BLaER1 treated with 17β-estradiol and CSF1 and Interleukin-3, amounts not matched to agents 10 nM and 100 nM (cell line): ENCODE measurements around the gene FARS2.

Experiments
- H3K27ac ChIP-seq, 11 experiments: shearing (Covaris generic); formaldehyde crosslinking; 2 replicates each; pipeline ENCODE4 v1.8.1; 2022
- H3K27me3 ChIP-seq, 11 experiments: shearing (Covaris generic); formaldehyde crosslinking; 2 replicates each; pipeline ENCODE4 v1.8.1; 2022
- H3K36me3 ChIP-seq, 11 experiments: shearing (Covaris generic); formaldehyde crosslinking; 2 replicates each; pipeline ENCODE4 v1.8.1; 2022
- H3K4me1 ChIP-seq, 10 experiments: shearing (Covaris generic); formaldehyde crosslinking; 2 replicates each; pipeline ENCODE4 v1.8.1; 2022
- H3K4me2 ChIP-seq, 11 experiments: shearing (Covaris generic); formaldehyde crosslinking; 2 replicates each; pipeline ENCODE4 v1.8.1; 2022
- H3K4me3 ChIP-seq, 10 experiments: shearing (Covaris generic); formaldehyde crosslinking; 2 replicates each; pipeline ENCODE4 v1.8.1; 2022
- H3K9ac ChIP-seq, 11 experiments: shearing (Covaris generic); formaldehyde crosslinking; 2 replicates each; pipeline ENCODE4 v1.8.1; 2022
- H3K9me3 ChIP-seq, 11 experiments: shearing (Covaris generic); formaldehyde crosslinking; replicated peaks in 1 of 11; 2 replicates each; pipeline ENCODE4 v1.8.1; 2022
- H4K20me1 ChIP-seq, 11 experiments: shearing (Covaris generic); formaldehyde crosslinking; 2 replicates each; pipeline ENCODE4 v1.8.1; 2022
- Cebpa-rat ChIP-seq, 11 experiments: shearing (Covaris generic); IDR thresholded peaks; 2 replicates each; pipeline ENCODE4 v1.8.1; 2022

Gene FARS2

GRCh38 chr6:5749651-5750215 lies 488.4 kb downstream of the FARS2 start:
- Histone ChIP-seq H3K9ac (peak overlapping the region in 9 of 11 experiments; percentile 8 to 78 (median 54); a peak in 13 of 22 replicates), H3K36me3 (peaks cover 6 to 24% (median 15%) of the 10 kb centered on the region in 11 experiments; a peak in 18 of 22 replicates), H3K27me3 (no peaks in the 10 kb centered on the region), H4K20me1 (no peaks in the 10 kb centered on the region), H3K4me1 (peaks cover 30 to 60% (median 48%) of the 10 kb centered on the region in 10 experiments), H3K27ac (peak overlapping the region in 10 of 11 experiments; percentile 24 to 90 (median 69); a peak in 19 of 22 replicates), H3K9me3 (peaks cover 21 to 46% (median 38%) of the 10 kb centered on the region in 11 experiments), H3K4me2 (peak overlapping the region; percentile 63 to 87 (median 82)), H3K4me3 (no peak overlapping the region; a peak in 1 of 20 replicates)
- peak in 5 of 11 experiments; percentile 12 to 90 (median 75); a peak in 8 of 22 replicates for TF ChIP-seq Cebpa-rat (IDR thresholded peaks at IDR 0.05)

- peaks cover 8 to 30% (median 17%) of the 10 kb centered on the region in 11 experiments; a peak in 18 of 22 replicates for H3K36me3 ChIP-seq
- no peak overlapping the region for H3K4me3 ChIP-seq
- H3K9ac ChIP-seq: peak overlapping the region in 2 of 11 experiments; percentile 8 to 38; a peak in 2 of 22 replicates
- peaks cover 30 to 67% (median 61%) of the 10 kb centered on the region in 10 experiments for H3K4me1 ChIP-seq
- no peaks in the 10 kb centered on the region for H4K20me1 ChIP-seq
- peaks cover 41 to 60% (median 52%) of the 10 kb centered on the region in 11 experiments for H3K9me3 ChIP-seq
- H3K27ac ChIP-seq: peak overlapping the region in 7 of 11 experiments; percentile 5 to 90 (median 86); a peak in 12 of 22 replicates
- no peak for TF ChIP-seq Cebpa-rat (IDR thresholded peaks at IDR 0.05)
- peak overlapping the region in 10 of 11 experiments; percentile 17 to 86 (median 80); a peak in 17 of 22 replicates for H3K4me2 ChIP-seq
- H3K27me3 ChIP-seq: no peaks in the 10 kb centered on the region
These were observed 490.4 kb downstream of the FARS2 start for GRCh38 chr6:5751525-5752390.

- Histone ChIP-seq H3K36me3 (peaks cover 8 to 30% (median 17%) of the 10 kb centered on the region in 11 experiments; a peak in 18 of 22 replicates), H3K27ac (peak overlapping the region in 8 of 11 experiments; percentile 5 to 90 (median 70); a peak in 14 of 22 replicates), H3K9ac (peak overlapping the region in 3 of 11 experiments; percentile 5 to 38 (median 8); a peak in 2 of 22 replicates), H3K27me3 (no peaks in the 10 kb centered on the region), H3K9me3 (peaks cover 47 to 64% (median 58%) of the 10 kb centered on the region in 11 experiments), H3K4me1 (peaks cover 30 to 69% (median 64%) of the 10 kb centered on the region in 10 experiments), H3K4me3 (no peak overlapping the region), H3K4me2 (peak overlapping the region in 9 of 11 experiments; percentile 17 to 86 (median 82); a peak in 15 of 22 replicates), H4K20me1 (no peaks in the 10 kb centered on the region)
- no peak for TF ChIP-seq Cebpa-rat (IDR thresholded peaks at IDR 0.05)
These were observed 491.0 kb downstream of the FARS2 start for GRCh38 chr6:5752391-5752680.

- H3K4me3 ChIP-seq: no peak overlapping the region; a peak in 1 of 20 replicates
- no peak overlapping the region for H3K9ac ChIP-seq
- H3K36me3 ChIP-seq: peaks cover 8 to 30% (median 17%) of the 10 kb centered on the region in 11 experiments; a peak in 18 of 22 replicates
- no peaks in the 10 kb centered on the region for H4K20me1 ChIP-seq
- TF ChIP-seq Cebpa-rat (IDR thresholded peaks at IDR 0.05): no peak
- peaks cover 53 to 73% (median 66%) of the 10 kb centered on the region in 11 experiments for H3K9me3 ChIP-seq
- no peaks in the 10 kb centered on the region for H3K27me3 ChIP-seq
- H3K27ac ChIP-seq: peak overlapping the region in 4 of 11 experiments; percentile 86 to 90 (median 88); a peak in 3 of 22 replicates
- peaks cover 30 to 67% (median 63%) of the 10 kb centered on the region in 10 experiments for H3K4me1 ChIP-seq
- no peak overlapping the region for H3K4me2 ChIP-seq
These were observed 491.9 kb downstream of the FARS2 start for GRCh38 chr6:5753209-5753608.

- Histone ChIP-seq H3K9ac (no peak overlapping the region), H3K27ac (peak overlapping the region in 6 of 11 experiments; percentile 16 to 96 (median 70); a peak in 7 of 22 replicates), H3K4me2 (no peak overlapping the region), H3K27me3 (no peaks in the 10 kb centered on the region), H3K4me1 (peaks cover 16 to 50% (median 46%) of the 10 kb centered on the region in 10 experiments), H4K20me1 (no peaks in the 10 kb centered on the region), H3K9me3 (peaks cover 68 to 90% (median 83%) of the 10 kb centered on the region in 11 experiments), H3K36me3 (peaks cover 8 to 30% (median 17%) of the 10 kb centered on the region in 11 experiments; a peak in 18 of 22 replicates), H3K4me3 (peak overlapping the region in 2 of 10 experiments; percentile 33 to 45; a peak in 2 of 20 replicates)
- no peak for TF ChIP-seq Cebpa-rat (IDR thresholded peaks at IDR 0.05)
These were observed 493.6 kb downstream of the FARS2 start for GRCh38 chr6:5754904-5755303.

GRCh38 chr6:5759571-5759970 lies 498.3 kb downstream of the FARS2 start:
- TF ChIP-seq Cebpa-rat (IDR thresholded peaks at IDR 0.05): no peak
- no peak overlapping the region for H3K4me2 ChIP-seq
- H3K9me3 ChIP-seq: peaks cover 56 to 68% (median 61%) of the 10 kb centered on the region in 11 experiments
- peaks cover under 1 to 14% (median 7%) of the 10 kb centered on the region in 11 experiments; a peak in 8 of 22 replicates for H3K36me3 ChIP-seq
- H3K27me3 ChIP-seq: no peaks in the 10 kb centered on the region
- H3K27ac ChIP-seq: peak overlapping the region in 4 of 11 experiments; percentile 15 to 96 (median 24); a peak in 3 of 22 replicates
- peaks cover 23 to 62% (median 51%) of the 10 kb centered on the region in 10 experiments for H3K4me1 ChIP-seq
- H3K4me3 ChIP-seq: no peak overlapping the region
- no peaks in the 10 kb centered on the region for H4K20me1 ChIP-seq
- no peak overlapping the region for H3K9ac ChIP-seq

GRCh38 chr6:5761370-5761769 lies 500.1 kb downstream of the FARS2 start:
- H3K4me1 ChIP-seq: peaks cover 35 to 70% (median 58%) of the 10 kb centered on the region in 10 experiments
- H3K9ac ChIP-seq: peak overlapping the region in 1 of 11 experiments; percentile 81; a peak in 1 of 22 replicates
- H3K9me3 ChIP-seq: peaks cover 41 to 50% (median 48%) of the 10 kb centered on the region in 11 experiments
- no peaks in the 10 kb centered on the region for H4K20me1 ChIP-seq
- H3K27me3 ChIP-seq: no peaks in the 10 kb centered on the region
- peak overlapping the region in 6 of 11 experiments; percentile 76 to 96 (median 92); a peak in 10 of 22 replicates for H3K27ac ChIP-seq
- no peak for TF ChIP-seq Cebpa-rat (IDR thresholded peaks at IDR 0.05)
- H3K4me2 ChIP-seq: peak overlapping the region in 6 of 11 experiments; percentile 83 to 94 (median 84); a peak in 9 of 22 replicates
- H3K4me3 ChIP-seq: no peak overlapping the region
- peaks cover 0 to 10% (median 4%) of the 10 kb centered on the region in 11 experiments; a peak in 3 of 22 replicates for H3K36me3 ChIP-seq

GRCh38 chr6:5762561-5762968 lies 501.3 kb downstream of the FARS2 start:
- Histone ChIP-seq H3K4me2 (peak overlapping the region; percentile 75 to 94 (median 83)), H4K20me1 (no peaks in the 10 kb centered on the region), H3K9me3 (peaks cover 38 to 49% (median 45%) of the 10 kb centered on the region in 11 experiments), H3K36me3 (peaks cover 0 to 11% (median 4%) of the 10 kb centered on the region in 11 experiments; a peak in 5 of 22 replicates), H3K27ac (peak overlapping the region in 8 of 11 experiments; percentile 56 to 96 (median 91); a peak in 17 of 22 replicates), H3K27me3 (no peaks in the 10 kb centered on the region), H3K4me1 (peaks cover 35 to 62% (median 54%) of the 10 kb centered on the region in 10 experiments), H3K9ac (peak overlapping the region in 9 of 11 experiments; percentile 9 to 85 (median 67); a peak in 13 of 22 replicates), H3K4me3 (0 out of 20 replicates have a peak overlapping the region, but pooled peaks of 1 of the 10 experiments have one; percentile 13)
- TF ChIP-seq Cebpa-rat (IDR thresholded peaks at IDR 0.05): peak in 2 of 11 experiments; percentile 19 to 59; a peak in 1 of 22 replicates
